Fibroblast of skin of left biceps (primary cell): ENCODE results near the gene LAMA2.

ENCODE experiments used
- DNase-seq, 2 experiments: peaks; one replicate each; pipeline ENCODE4 v3.0.0-alpha.2; 2013; ENCODE audit warnings: low read depth in 2 of 2

The LAMA2 gene

DNA sequence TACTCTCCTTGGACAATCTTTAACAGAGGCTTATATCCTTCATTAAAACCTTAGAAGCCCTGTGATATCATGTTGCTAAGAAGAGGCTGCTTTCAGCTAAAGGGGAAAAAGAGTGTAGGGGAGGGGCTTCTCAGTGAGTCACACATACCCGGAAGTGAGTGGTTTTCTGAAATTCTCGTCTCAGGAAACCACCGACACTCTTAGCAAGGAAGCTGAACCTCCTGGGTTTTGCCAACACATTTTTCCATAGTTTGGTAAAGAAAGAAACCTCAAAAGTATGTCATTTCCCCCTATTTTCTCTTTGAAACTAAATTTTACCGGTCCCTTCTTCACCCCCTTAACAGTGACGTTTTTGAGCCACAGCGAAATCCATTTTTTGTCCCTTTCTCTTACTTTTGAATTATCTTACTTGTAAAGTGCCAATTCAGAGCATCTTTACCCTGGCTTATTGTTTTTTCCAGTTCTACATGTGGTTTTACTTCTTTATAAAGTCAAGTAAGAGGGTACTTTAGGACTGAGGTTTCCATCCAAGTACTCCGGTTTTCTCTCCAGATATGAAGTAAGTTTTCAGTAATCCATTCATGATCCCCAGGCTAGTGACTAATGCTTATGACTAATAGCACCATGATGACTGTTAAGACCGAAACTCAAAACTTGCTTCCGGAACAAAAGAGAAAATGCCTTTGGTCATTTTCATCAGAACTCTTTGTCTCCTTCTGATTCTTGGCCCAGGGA lies 607.8 kb downstream of the LAMA2 start:
- DNase-seq: peak; percentile 90 to 91

DNA sequence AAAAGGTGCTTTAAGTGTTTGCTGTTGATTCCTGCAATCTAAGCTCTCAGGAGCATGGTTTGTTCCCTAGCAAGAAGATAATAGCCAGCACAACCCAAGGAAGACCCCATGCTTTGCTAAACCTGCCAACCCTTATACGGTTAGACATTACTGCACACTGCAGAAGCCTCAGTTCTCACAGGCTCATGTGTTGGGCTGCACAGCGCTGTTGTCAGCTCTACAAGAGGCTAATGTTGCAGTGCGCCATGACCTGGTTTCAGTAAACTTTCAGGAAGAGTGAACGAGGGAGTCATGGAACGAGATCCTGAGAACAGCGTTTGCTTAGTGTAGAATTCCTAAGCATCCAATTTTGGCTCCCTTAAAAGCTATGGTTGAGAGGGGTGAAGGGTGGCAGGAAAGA lies 608.5 kb downstream of the LAMA2 start:
- DNase-seq: no peak

DNA sequence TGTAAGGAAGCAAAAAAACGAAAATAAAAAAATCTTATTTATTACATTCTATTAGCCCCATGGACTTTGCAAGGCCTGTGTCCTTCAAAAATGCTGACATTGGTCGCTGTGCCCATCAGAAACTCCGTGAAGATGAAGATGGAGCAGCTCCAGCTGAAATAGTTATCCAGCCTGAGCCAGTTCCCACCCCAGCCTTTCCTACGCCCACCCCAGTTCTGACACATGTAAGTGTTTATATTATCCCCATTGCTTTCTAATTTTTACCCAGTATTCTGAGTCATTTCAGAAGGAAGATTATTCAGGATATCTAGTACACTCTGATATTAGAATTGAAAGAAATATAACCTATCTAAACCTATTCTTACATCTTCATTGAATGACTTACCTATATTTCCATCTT lies 609.3 kb downstream of the LAMA2 start:
- DNase-seq: no peak

DNA sequence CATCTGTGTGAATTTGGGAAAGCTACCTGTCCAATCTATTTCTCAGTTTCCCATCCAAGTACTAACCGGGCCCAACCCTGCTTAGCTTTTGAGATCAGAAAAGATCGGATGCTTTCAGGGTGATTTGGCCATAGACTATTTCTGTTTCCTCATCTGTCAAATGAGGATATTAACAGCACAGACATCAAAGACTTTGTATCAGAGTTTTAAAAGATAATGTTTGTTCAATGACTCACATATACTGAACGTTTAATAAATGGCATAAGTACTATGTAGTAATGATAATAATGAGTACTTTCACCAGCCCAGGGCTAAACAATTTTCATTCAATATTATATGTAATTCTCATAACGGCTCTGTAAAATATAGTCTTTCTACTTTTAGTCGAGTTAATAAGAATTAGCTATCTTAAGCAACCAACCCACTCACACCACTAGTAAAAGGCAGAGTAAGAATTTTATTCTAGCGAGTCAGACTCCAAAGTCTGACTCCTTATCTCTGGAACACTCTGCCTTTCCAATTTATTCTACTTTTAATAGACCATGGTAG lies 610.5 kb downstream of the LAMA2 start:
- peak; percentile 26 to 31 for DNase-seq

DNA sequence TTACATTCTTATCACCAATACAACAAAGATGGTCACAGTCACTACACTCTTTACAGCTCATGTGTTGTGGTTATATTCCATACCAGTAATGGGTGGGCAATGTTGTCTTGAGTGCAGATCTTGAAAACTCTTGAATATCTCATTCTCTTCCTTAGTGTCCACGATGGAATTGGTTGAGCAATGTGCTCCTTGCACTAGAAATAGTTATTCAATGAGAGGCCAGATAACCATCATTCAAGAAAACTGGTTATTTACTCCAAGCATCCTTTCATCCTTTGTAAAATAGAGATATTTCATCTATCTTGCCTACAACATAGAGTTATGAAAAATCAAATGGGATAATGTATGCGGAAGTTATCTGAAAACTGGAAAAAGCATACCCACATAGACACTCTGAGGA lies 611.2 kb downstream of the LAMA2 start:
- no peak for DNase-seq

DNA sequence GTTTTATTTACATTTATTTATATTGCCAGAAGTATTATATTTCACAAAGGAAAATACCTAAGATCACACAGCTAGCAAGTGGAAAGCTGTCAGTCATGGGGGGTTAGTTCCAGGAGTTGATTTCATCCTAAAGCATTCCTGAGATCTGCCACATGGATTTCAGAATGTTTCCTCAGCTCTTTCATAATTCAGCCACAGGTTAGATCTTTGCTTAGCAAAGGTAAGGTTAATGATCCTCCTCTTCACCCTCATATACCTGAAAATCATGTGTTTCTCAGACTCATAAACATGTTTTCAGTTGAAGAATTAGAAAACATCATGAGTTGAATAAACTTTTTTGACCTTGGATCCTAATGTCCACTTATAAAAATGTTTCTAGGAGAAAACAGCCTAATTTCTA lies 611.6 kb downstream of the LAMA2 start:
- no peak for DNase-seq

DNA sequence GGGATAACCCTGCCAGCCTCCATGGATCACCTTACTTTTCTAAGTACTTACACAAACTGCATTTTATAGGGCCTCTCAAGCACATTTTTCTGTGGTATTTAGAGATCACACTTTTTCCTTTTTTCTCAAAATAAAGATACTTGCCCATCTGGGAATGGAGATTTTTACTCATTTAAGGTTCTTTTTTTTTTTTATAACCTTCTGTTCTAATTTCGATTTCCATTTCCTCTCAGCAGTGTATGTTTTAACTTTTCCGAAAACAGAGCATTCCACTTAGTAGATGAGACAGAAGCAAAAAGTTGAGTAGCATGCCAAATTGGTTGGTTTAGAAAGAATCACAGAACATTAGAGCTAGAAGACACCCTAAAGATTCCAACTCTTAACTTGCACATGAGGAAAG lies 612.7 kb downstream of the LAMA2 start:
- DNase-seq: no peak

DNA sequence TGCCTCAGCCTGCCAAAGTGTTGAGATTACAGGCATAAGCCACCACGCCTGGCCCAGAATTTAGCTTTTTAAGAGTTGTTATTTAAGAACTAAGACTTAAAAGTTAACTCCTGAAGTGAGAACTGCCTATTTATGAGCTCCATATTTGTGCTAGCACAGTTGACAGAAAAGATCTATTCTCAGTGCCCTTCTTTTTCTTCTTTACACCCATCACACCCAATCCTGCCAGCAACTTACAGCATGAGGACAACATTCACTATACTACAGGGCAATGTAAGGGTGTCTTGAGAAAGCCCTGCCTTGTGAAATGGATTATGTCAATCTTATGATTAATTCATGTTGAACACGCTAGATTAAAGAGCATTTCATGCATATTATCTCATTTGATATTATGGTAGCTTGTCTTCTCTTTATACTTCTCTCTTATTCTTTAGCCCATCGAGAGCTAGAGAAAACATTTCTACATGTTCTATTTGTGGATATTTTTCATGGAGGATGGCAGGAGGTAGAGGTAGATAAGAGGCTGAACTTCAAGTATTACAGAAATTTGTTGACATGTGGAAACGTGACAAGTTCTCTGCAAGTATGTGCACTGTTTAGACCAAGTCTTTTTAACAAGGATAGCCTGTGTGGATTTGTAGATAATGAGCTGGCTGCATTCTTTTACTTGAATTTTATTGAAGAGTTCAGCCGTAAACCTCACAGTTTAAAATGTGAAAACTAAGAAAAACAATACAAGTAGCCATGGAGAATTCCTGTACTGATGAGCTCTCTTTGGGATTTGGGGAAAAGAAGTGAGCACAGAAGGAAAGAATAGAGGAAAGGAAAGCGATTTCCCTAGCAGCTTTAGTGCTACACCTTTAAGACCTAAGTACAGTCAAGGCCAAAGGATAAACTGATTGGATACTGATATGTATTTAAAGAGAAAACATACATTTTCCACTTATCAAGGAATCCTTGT lies 614.8 kb downstream of the LAMA2 start:
- no peak for DNase-seq

DNA sequence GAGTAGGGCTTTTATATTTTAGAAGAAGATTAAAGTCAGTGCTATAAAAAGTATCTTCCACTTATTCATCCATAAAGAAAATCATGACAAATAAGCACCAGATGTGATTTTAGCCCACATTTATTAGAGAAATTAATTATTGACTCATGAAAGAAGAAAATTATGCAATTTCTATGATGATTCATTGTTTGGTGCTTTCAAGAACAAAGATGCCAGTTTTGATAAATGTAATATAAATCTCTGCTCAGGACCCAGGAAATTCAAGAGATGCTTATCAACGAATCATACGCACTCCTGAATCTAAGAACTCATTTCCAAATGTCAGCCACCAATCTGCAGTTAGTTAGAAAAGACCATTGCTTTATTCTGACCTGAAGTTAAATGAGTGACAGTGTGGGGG lies 615.6 kb downstream of the LAMA2 start:
- DNase-seq: peak in 1 of 2 experiments; percentile 19

DNA sequence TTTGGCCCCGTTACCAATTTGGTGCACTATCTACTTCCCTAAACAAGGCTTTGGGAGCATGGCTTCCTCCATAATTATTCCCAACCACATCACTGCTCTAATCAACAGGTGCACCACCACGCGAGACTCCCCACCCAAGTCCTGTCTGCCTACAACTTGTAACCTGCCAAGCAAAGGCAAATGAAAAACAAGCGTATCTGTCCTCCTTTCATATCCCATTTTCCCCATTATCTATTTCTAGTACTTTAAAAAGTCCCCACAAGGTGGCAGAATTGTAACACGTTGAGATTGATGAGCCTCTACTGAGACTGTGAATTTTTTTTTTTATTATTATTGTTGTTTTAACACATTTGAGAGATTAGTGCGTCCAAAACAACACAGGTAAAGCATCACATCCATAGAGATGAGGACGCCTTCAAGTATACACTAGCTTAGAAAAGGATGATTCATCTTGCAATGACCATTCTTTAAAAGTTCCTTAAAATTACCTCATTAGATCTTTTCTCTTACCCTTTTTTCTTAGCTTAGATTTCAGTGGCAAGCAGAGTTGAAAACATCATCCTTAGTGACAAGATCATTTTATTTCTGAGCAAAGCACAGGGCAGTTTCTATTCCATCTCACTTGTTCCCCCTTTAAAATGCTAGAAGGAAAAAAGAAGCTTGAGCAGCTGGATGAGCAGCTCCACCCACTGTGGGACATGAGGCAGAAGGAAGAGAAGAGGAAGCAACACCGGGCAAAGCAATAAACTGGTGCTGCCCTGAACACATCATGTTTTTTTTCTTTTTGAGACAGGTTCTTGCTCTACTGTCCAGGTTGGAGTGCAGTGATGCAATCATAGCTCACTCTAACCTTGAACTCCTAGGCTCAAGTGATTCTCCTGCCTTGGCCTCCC lies 616.3 kb downstream of the LAMA2 start:
- peak; percentile 28 to 37 for DNase-seq

DNA sequence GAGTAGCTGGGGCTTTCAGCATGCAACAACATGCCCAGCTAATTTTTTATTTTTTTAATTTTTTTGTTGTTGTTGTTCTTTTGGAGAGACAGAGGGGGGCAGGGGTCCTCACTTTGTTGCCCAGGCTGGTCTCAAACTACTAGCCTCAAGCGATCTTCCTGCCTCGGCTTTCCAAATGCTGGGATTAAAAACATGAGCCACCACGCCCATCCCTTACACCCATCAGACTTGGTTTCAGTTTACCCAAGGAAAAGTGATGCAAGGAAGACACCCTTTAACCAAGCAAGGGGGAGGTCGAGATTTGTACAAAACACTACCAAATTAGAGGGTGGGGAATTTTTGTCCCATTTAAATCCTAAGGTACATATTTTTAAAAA lies 616.9 kb downstream of the LAMA2 start:
- no peak for DNase-seq

DNA sequence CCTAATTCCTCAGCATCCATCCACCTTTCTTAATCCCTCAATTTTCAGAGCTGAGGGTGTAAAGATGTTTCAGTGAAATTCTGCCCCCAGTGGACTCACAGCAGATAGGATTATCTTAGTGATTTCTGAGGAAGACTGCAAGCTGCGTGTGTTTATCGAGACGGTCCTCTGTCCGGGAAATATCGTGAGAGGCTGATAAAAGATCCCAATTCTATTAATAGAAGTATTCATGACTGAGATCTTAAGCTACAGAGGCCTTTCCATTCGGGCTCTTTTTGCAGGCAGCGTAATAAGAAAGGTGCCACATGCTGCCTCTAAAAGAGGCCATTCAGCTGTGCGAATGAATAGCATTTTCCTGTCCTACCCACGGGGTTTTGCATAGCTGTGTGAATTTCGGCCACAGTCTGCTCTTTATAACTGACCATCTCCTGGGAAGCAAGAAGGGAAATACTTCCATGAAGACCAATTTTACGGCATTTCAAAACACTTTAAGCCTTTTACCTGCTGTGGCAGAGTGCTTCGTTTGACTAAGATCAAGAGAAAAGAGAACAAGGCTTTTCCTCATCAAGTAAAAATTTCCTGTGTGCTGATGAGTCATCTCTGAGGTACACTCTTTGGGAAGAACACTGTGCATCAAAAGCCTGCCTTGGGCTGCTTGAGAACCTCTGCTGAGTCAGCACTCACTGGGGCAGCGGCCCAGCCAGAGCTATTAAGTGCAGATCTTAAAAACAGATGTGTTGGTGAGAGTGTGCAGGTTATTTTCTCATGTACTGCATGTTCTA lies 618.2 kb downstream of the LAMA2 start:
- DNase-seq: peak; percentile 85 to 88

DNA sequence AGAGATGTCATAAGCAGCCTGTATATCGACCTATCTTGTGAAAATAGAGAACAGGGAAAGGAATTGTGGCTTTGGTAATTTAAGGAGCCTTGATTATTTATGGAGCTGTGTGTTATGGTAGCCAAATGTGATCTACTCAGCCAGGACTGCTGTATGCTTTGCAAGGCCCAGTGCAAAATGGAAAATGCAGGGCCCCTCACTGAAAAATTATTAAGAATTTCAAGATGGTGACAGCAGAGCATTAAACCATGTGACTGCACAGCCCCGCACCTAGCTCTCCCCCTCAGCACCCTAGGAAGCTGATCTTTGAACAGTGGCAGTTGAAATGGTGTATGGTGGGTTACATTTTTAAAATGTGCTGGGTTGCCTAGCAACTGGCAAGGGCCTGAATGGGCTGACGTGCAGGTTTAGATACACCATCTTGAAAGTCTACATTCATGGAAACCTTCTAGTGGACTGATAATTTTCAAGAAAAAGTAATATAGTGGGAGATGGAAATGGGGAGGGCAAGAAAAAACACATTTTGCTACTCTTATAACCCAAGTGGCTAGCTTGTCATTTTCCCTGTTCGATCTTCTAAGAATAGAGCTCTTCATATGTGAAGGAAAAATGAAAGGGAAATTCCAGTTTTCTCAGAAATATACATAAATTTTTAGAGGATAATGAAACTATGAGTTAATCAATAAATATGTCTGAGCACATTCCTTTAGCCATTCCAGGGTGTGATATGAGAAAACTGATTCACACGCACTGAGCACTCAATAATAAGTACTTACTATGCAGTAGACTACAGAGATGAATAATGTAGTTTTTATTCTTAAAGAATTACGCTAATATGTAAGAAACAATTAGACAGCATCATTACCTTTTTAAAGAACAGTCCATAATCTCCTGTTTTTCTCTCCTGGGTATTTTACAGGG lies 619.1 kb downstream of the LAMA2 start:
- no peak for DNase-seq

DNA sequence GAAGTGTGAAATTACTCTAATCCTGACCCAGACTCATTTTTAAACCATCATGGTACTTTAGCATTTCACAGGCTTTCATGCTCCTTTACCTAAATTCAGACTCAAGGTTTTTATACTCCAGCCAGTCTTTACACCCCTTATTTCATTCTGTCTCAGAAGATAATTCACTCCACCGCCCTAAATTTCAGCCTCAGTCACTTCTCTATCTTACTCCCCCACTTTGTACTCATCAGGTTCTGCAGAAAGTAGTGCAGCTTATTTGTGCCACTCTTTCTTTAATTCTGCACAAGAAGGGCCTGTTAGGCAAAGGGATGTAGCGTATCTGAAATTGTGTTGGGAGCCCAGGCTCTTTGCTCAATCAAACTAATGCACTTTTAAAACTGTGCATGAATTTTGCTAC lies 621.5 kb downstream of the LAMA2 start:
- DNase-seq: no peak

DNA sequence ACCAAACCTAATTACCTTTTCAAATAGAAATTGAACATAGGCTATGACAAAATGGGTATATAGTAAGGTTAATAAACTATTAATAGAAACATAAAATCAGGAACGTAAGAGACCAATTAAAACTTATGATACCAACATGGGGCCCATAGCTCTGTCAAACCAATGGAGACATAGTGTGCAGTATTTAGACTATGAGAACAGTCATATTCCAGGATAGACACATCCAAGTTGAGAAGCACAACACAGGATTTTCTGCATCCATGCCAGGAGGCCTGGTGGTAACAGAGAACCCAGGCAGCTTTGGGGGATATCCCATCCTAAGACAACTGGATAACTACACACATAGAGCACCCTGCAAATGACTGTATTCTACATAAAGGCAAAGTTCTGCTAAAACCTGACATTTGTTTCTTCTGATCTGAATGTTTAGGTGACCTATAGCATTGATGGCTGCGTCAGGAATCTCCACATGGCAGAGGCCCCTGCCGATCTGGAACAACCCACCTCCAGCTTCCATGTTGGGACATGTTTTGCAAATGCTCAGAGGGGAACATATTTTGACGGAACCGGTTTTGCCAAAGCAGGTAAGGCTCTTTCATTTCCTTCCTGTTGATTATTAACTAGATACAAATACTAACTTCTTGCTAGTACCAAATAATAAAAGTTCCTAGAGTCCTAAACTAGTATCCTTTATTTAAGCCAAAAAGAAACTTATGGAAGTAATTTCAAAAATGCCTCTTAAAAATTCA lies 624.3 kb downstream of the LAMA2 start:
- no peak for DNase-seq

DNA sequence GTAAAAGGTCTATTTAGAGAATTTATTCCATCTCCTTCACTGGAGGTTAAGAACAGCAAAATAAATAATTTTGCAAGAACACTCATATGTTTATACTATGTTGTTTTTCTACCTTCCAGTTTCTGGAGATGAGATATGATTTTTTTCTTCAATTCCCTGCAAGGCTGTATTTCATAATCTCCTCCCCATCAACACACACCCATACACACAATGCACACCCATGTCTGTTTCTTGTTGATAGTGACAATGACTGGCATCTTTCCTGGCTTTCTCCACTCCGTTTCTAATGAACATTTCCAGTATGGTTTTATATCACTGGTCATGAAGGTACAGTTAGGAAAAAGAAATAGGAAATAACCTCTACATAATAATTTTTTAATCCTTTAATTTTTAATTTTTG lies 624.9 kb downstream of the LAMA2 start:
- no peak for DNase-seq

DNA sequence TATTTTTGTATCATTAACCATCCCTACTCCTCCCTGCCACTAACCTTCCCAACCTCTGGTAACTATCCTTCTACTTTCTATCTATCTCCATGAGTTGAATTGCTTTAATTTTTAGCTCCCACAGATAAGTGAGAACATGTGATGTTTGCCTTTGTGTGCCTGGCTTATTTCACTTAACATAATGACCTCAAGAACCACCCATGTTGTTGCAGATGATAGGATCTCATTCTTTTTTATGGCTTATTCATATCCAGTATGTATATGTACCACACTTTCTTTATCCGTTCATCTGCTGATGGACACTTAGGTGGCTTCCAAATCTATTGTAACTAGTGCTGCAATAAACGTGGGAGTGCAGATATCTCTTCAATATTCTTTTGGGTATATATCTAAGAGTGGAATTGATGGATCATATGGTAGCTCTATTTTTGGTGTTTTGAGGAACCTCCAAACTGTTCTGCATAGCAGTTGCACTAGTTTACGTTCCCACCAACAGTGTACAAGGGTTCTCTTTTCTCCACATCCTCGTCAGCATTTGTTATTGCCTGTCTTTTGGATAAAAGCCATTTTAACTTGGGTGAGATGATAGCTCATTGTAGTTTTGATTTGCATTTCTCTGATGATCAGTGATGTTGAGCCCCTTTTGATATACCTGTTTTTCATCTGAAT lies 625.7 kb downstream of the LAMA2 start:
- DNase-seq: no peak

DNA sequence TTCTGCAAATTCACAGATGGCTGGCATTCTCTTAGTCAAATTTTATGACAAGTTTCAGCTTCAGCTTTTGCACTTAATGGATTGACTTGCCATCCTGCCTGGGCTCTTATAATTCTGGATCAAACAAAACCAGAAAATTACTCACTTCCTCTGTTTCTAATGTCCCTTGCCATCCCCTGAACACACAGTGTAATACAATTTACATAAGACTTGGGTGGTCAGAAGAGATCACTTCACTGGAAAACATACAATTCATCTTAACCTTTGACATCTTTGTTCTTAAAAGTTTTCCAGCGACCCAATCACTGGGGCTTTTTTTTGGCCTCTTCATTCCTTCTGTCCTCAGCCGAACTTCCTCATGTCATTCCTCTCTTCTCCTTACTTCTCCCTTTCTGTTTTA lies 628.0 kb downstream of the LAMA2 start:
- no peak for DNase-seq

DNA sequence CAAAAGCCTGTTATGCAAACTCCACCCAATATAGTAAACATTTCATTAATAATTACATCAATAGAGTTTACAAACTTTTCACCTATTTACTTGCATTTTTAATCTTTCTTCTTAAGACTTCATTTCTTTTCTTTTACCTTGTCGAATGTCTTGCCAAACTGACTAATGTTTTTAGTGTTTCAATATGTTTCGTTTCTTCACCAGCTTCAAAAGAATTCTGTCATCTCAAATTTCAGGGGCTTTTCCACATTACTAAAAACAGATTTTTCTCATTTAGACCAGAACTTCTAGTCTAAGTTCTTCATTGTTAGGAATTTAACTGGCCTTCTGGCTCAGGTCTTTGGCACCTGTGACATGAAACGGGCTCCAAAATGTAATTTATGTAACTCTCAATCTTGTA lies 630.5 kb downstream of the LAMA2 start:
- DNase-seq: peak; percentile 42 to 45
